WTC11 (cell line): Measurements from ENCODE around the gene PTGER1. TPM values are rescaled to one million over a fixed set of nuclear protein-coding genes. Genes with fewer than 3 reads are reported as not detected.

Experiments
- ATAC-seq: fragments of 200-7000 bp; cut with Tn5 transposase; 2 replicates; pipeline ENCODE4 v1.10.0; 2021; ENCODE audit warnings: mild to moderate bottlenecking, moderate library complexity
- CTCF ChIA-PET: fragments of 300-600 bp; sonication (Branson Sonifier 250); formaldehyde crosslinking; loops from one replicate; lab custom pipeline; 2021; ENCODE audit warnings: antibody characterized with exemption; lab: Charles Lee
- POLR2A ChIA-PET: fragments of 350-600 bp; sonication (Branson Sonifier 250); formaldehyde crosslinking; loops from one replicate; lab custom pipeline; 2021; ENCODE audit warnings: antibody characterized with exemption; lab: Charles Lee
- DNase-seq: peaks from one replicate; pipeline ENCODE4 v3.0.0; 2021; ENCODE audit warnings: low spot score
- H3K27ac Mint-ChIP-seq: 2 replicates; pipeline ENCODE4 v1.8.0; 2021; ENCODE audit warnings: mixed read lengths
- H3K27me3 Mint-ChIP-seq: 2 replicates; pipeline ENCODE4 v1.8.0; 2021; ENCODE audit warnings: low read depth, mild to moderate bottlenecking, moderate library complexity, mixed read lengths
- H3K36me3 Mint-ChIP-seq: 2 replicates; pipeline ENCODE4 v1.8.0; 2021; ENCODE audit warnings: mixed read lengths
- H3K4me1 Mint-ChIP-seq: 2 replicates; pipeline ENCODE4 v1.8.0; 2022; ENCODE audit warnings: mixed read lengths
- H3K4me3 Mint-ChIP-seq: 2 replicates; pipeline ENCODE4 v1.8.0; 2021; ENCODE audit warnings: mild to moderate bottlenecking, moderate library complexity, mixed read lengths
- H3K9me3 Mint-ChIP-seq: 2 replicates; pipeline ENCODE4 v1.8.0; 2021; ENCODE audit warnings: mixed read lengths
- AR ChIP-seq: fragments of 250-450 bp; sonication (Bioruptor Pico); IDR thresholded peaks from 2 replicates; pipeline ENCODE4 v1.9.0; 2021; ENCODE audit warnings: mild to moderate bottlenecking
- ATF1 ChIP-seq: sonication (generic); formaldehyde crosslinking; IDR thresholded peaks from 2 replicates; pipeline ENCODE4 v1.8.1; 2023; ENCODE audit warnings: mild to moderate bottlenecking, moderate library complexity, missing genetic modification reagents
- CBFB ChIP-seq: sonication (generic); formaldehyde crosslinking; IDR thresholded peaks from 2 replicates; pipeline ENCODE4 v1.8.1; 2022; ENCODE audit warnings: mild to moderate bottlenecking, low read depth, missing genetic modification reagents
- E2F5 ChIP-seq: sonication (generic); formaldehyde crosslinking; IDR thresholded peaks from 2 replicates; pipeline ENCODE4 v1.8.1; 2022; ENCODE audit warnings: mild to moderate bottlenecking, moderate library complexity, missing genetic modification reagents
- ESRRA ChIP-seq: sonication (generic); formaldehyde crosslinking; IDR thresholded peaks from 2 replicates; pipeline ENCODE4 v1.8.1; 2022; ENCODE audit warnings: mild to moderate bottlenecking, missing genetic modification reagents, borderline replicate concordance
- FOXK1 ChIP-seq: sonication (generic); formaldehyde crosslinking; IDR thresholded peaks from 2 replicates; pipeline ENCODE4 v1.8.0; 2022; ENCODE audit warnings: mild to moderate bottlenecking, moderate library complexity, missing genetic modification reagents
- FOXP4 ChIP-seq: sonication (generic); formaldehyde crosslinking; IDR thresholded peaks from 2 replicates; pipeline ENCODE4 v1.8.0; 2022; ENCODE audit warnings: mild to moderate bottlenecking, missing genetic modification reagents
- GABPB1 ChIP-seq: sonication (generic); formaldehyde crosslinking; IDR thresholded peaks from 2 replicates; pipeline ENCODE4 v1.8.1; 2023; ENCODE audit warnings: mild to moderate bottlenecking, missing genetic modification reagents
- GTF2I ChIP-seq: fragments of 250-450 bp; sonication (Bioruptor Pico); conservative IDR thresholded peaks from 2 replicates; pipeline ENCODE4 v1.4.0; 2021; ENCODE audit warnings: mild to moderate bottlenecking
- MAX ChIP-seq: sonication (generic); formaldehyde crosslinking; IDR thresholded peaks from 2 replicates; pipeline ENCODE4 v1.8.0; 2022; ENCODE audit warnings: mild to moderate bottlenecking, missing genetic modification reagents
- MLX ChIP-seq: sonication (generic); formaldehyde crosslinking; IDR thresholded peaks from 2 replicates; pipeline ENCODE4 v1.8.1; 2023; ENCODE audit warnings: mild to moderate bottlenecking, missing genetic modification reagents, moderate library complexity
- NFYB ChIP-seq: sonication (generic); formaldehyde crosslinking; conservative IDR thresholded peaks from 2 replicates; pipeline ENCODE4 v1.8.0; 2022; ENCODE audit warnings: low read depth, missing genetic modification reagents
- SP1 ChIP-seq: sonication (generic); formaldehyde crosslinking; conservative IDR thresholded peaks from 2 replicates; pipeline ENCODE4 v1.8.1; 2022; ENCODE audit warnings: missing genetic modification reagents
- TCF7 ChIP-seq: sonication (generic); formaldehyde crosslinking; IDR thresholded peaks from 2 replicates; pipeline ENCODE4 v1.8.0; 2022; ENCODE audit warnings: mild to moderate bottlenecking, low read depth, missing genetic modification reagents, moderate library complexity
- TEAD1 ChIP-seq: sonication (generic); formaldehyde crosslinking; IDR thresholded peaks from 2 replicates; pipeline ENCODE4 v1.8.0; 2022; ENCODE audit warnings: mild to moderate bottlenecking, missing genetic modification reagents
- USF1 ChIP-seq: sonication (generic); formaldehyde crosslinking; IDR thresholded peaks from 2 replicates; pipeline ENCODE4 v1.8.0; 2022; ENCODE audit warnings: mild to moderate bottlenecking, missing genetic modification reagents
- USF2 ChIP-seq: sonication (generic); formaldehyde crosslinking; IDR thresholded peaks from 2 replicates; pipeline ENCODE4 v1.8.1; 2023; ENCODE audit warnings: mild to moderate bottlenecking, missing genetic modification reagents, moderate library complexity
- ZMAT4 ChIP-seq: fragments of 250-450 bp; sonication (Bioruptor Pico); IDR thresholded peaks from 2 replicates; pipeline ENCODE4 v1.9.0; 2021; ENCODE audit warnings: mild to moderate bottlenecking
- ZNF281 ChIP-seq: sonication (generic); formaldehyde crosslinking; IDR thresholded peaks from 2 replicates; pipeline ENCODE4 v1.8.0; 2023; ENCODE audit warnings: mild to moderate bottlenecking, missing genetic modification reagents
- ZNF396 ChIP-seq: fragments of 250-450 bp; sonication (Bioruptor Pico); IDR thresholded peaks from 2 replicates; pipeline ENCODE4 v1.8.0; 2021; ENCODE audit warnings: mild to moderate bottlenecking, moderate library complexity, borderline replicate concordance
- total RNA-seq: library from RNA; stranded (reverse); gene quantifications from 3 replicates; pipeline ENCODE4 v1.2.3, GENCODE V29; 2021

The PTGER1 gene
- total RNA-seq, 1 experiment from 2014 or later = 0.68 TPM

GRCh38 chr19:14496029-14496833, 21.1 kb upstream of the PTGER1 start, which contains the start of gene GIPC1:
Gene GIPC1, minus strand, starts transcription at chr19:14496127. Its CDS starts 13,151 bp downstream, at chr19:14482976.
- Mint-ChIP-seq H3K27me3 (peaks cover 4% of the 10 kb centered on the region; the same call in 1 of the 2 replicates), H3K9me3 (no peaks in the 10 kb centered on the region), H3K27ac (peak within 1 kb of the TSS; percentile 95), H3K36me3 (peaks cover 19% of the 10 kb centered on the region), H3K4me3 (peak within 1 kb of the TSS; percentile 89), H3K4me1 (peaks cover 21% of the 10 kb centered on the region)
- POLR2A ChIA-PET = interaction anchor here (0.6 to 1.9 kb wide), 9 partner anchors 12 to 251 kb away, joined by 3 to 7 read pairs (median 3); partner anchors contain the start of gene DNAJB1
- peak; percentile 99 for DNase-seq
- ATAC-seq = peak; percentile 96
- CTCF ChIA-PET = interaction anchor here (0.6 to 4.2 kb wide), 14 partner anchors 9 to 360 kb away, joined by 3 to 46 read pairs (median 6); partner anchors contain the start of genes ASF1B, DNAJB1 and PTGER1
- TF ChIP-seq ZMAT4 = no peak
- no peak for TF ChIP-seq ESRRA
- TF ChIP-seq FOXP4 (CRISPR knock-in tag) = 0 out of 2 replicates have a peak, but pooled peaks have one; percentile 40
- peak; percentile 95 for TF ChIP-seq USF2 (CRISPR knock-in tag)
- peak; percentile 92 for TF ChIP-seq NFYB (CRISPR knock-in tag)
- no peak for TF ChIP-seq ZNF281
- TF ChIP-seq USF1 (CRISPR knock-in tag) = peak; percentile 96
- no peak for TF ChIP-seq MLX (CRISPR knock-in tag)
- no peak for TF ChIP-seq ZNF396 (CRISPR knock-in tag)
- TF ChIP-seq E2F5 (CRISPR knock-in tag) = peak; percentile 39; the same call in 1 of the 2 replicates
- no peak for TF ChIP-seq TCF7
- peak; percentile 93 for TF ChIP-seq MAX (CRISPR knock-in tag)
- TF ChIP-seq AR (CRISPR knock-in tag) = no peak
- peak; percentile 89; the same call in 1 of the 2 replicates for TF ChIP-seq TEAD1
- TF ChIP-seq CBFB (CRISPR knock-in tag) = no peak; the same call in 1 of the 2 replicates
- TF ChIP-seq ATF1 (CRISPR knock-in tag) = no peak
- no peak; the same call in none of the 2 replicates for TF ChIP-seq FOXK1 (CRISPR knock-in tag)
- TF ChIP-seq GABPB1 (CRISPR knock-in tag) = 0 out of 2 replicates have a peak, but pooled peaks have one; percentile 45
- peak; percentile 93 for TF ChIP-seq SP1 (CRISPR knock-in tag)
- no peak for TF ChIP-seq GTF2I (CRISPR knock-in tag)
